ENCODE data around the gene DDIT4. TPM values are rescaled to one million over a fixed set of nuclear protein-coding genes. Genes with fewer than 3 reads are reported as not detected.
"Not testable (repeated sequence)": the region's sequence is repeated elsewhere in the genome, so short reads cannot be mapped to it uniquely, and the experiment has no call there.

DDIT4 gene
- total RNA-seq, 1 donor from 2014 or later, result 36.9 TPM

DNA sequence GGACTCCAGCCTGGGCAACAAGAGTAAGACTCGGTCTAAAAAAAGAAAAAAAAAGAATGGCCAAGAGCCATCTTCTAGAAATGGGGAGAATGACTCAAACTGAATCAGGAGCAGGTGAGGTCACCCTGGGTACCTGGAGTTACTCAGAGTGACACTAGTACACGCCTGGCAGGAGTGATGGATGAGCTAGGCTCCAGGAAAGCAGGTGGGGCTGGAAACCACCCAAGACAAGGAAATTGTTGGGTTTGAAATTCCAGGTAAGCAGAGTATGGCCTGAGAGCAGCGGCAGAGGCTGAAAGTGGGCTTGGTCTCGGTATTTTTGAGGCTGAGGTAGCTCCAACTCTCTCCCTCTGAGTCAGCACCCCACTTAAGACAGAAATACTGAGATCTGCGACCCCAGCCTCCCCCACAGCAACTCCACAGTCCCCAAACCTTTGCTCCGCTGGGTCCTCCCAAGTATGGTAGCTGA is 18.5 kb downstream of the DDIT4 start:
- Mint-ChIP-seq H3K36me3 (ENCODE audit: insufficient read depth) (no peaks in the 10 kb centered on the region), H3K4me1 (ENCODE audit: low read depth) (peaks cover 7% of the 10 kb centered on the region), H3K9me3 (ENCODE audit: low read depth) (no peaks in the 10 kb centered on the region), H3K27ac (peak overlapping the region; percentile 75), H3K4me3 (ENCODE audit: low read depth) (no peak overlapping the region), H3K27me3 (peaks cover 3% of the 10 kb centered on the region)
- TF ChIP-seq, protein P1, sequence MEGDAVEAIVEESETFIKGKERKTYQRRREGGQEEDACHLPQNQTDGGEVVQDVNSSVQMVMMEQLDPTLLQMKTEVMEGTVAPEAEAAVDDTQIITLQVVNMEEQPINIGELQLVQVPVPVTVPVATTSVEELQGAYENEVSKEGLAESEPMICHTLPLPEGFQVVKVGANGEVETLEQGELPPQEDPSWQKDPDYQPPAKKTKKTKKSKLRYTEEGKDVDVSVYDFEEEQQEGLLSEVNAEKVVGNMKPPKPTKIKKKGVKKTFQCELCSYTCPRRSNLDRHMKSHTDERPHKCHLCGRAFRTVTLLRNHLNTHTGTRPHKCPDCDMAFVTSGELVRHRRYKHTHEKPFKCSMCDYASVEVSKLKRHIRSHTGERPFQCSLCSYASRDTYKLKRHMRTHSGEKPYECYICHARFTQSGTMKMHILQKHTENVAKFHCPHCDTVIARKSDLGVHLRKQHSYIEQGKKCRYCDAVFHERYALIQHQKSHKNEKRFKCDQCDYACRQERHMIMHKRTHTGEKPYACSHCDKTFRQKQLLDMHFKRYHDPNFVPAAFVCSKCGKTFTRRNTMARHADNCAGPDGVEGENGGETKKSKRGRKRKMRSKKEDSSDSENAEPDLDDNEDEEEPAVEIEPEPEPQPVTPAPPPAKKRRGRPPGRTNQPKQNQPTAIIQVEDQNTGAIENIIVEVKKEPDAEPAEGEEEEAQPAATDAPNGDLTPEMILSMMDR (IDR thresholded peaks at IDR 0.05; ENCODE audit: unreplicated experiment), result no peak
- DNase-seq (ENCODE audit: low spot score, unreplicated experiment), result no peak

DNA sequence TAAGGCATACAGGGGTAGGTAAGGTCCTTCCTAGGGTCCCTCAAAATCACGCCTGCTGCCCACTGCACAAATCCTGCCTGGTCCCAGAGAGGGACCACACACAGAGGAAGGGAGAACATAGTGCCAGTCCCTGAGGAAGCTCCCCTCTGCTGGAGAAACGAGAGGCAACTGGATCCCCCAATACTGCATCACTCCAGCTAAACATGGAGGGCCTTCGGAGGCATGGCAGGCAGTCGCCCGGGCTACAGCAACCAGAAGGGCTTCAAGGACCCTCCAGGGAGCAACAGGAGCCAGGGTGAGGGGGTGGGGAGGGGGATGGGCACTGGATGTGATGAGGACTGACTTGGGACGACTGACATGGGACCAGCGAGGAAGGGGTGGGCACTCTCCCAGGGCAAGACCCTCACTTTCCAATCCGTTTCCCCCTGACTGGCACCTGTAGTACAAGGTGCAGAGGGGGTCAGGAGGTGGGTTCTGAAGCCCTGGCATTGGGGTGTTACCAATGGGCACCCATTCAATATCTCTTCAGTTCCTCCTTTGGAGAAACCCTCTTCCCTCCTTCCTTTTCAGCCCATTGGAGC is 21.7 kb downstream of the DDIT4 start:
- Mint-ChIP-seq H3K27me3 (peaks cover 3% of the 10 kb centered on the region), H3K27ac (no peak overlapping the region), H3K9me3 (ENCODE audit: low read depth) (no peaks in the 10 kb centered on the region), H3K4me1 (ENCODE audit: low read depth) (peaks cover 10% of the 10 kb centered on the region), H3K4me3 (ENCODE audit: low read depth) (peak overlapping the region; percentile 55), H3K36me3 (ENCODE audit: insufficient read depth) (no peaks in the 10 kb centered on the region)
- TF ChIP-seq, protein P1 (IDR thresholded peaks at IDR 0.05; ENCODE audit: unreplicated experiment), result no peak
- DNase-seq (ENCODE audit: low spot score, unreplicated experiment), result no peak

DNA sequence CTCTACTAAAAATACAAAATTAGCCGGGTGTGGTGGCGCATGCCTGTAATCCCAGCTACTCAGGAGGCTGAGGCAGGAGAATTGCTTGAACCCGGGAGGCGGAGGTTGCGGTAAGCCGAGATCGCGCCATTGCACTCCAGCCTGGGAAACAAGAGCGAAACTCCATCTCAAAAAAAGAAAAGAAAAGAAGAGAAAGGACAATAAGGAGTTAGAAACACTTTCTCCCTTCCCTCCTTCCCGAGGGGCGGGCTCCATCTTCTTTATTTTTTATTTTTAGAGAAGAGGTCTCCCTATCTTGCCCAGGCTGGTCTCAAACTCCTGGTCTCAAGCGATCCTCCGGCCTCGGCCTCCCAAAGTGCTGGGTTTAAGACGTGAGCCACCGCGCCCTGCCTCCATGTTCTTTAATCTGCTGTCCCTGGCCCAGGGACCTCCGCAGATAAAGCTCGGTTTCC is 23.1 kb downstream of the DDIT4 start:
- H3K9me3 Mint-ChIP-seq (ENCODE audit: low read depth); DNase-seq (ENCODE audit: low spot score, unreplicated experiment); H3K36me3 Mint-ChIP-seq (ENCODE audit: insufficient read depth); H3K27me3 Mint-ChIP-seq; H3K4me1 Mint-ChIP-seq (ENCODE audit: low read depth); H3K27ac Mint-ChIP-seq: not testable (repeated sequence)
- H3K4me3 Mint-ChIP-seq (ENCODE audit: low read depth), result peak overlapping the region; percentile 74

DNA sequence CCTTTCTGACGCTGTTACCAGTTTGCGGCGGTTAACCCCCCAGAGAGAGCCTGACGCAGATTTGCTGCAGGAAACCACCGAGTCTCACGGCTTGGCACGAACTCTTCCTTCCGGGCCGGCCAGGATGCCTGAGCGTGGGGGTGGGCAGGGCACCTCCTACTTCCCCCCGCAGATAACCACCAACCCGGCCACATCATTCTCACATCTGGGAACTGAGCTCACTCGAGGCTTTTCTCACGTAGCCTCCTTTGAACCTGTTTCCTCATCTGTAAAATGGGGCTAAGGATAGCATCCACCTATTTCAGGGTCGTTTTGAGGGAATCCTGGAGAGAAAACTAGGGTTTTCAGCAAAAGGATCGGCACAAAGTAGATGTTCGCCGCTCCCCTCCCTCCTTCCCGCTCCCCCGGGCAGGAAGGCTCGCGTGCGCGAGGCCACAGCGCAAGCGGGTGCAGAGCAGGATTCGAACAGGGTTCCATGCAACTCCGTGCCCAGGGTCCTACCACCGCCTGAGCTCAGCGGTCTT is 23.6 kb downstream of the DDIT4 start:
- peaks cover 3% of the 10 kb centered on the region for H3K9me3 Mint-ChIP-seq (ENCODE audit: low read depth)
- peak overlapping the region; percentile 74 for H3K4me3 Mint-ChIP-seq (ENCODE audit: low read depth)
- peak overlapping the region; percentile 96 for H3K27ac Mint-ChIP-seq
- peaks cover 3% of the 10 kb centered on the region for H3K27me3 Mint-ChIP-seq
- TF ChIP-seq, protein P1 (IDR thresholded peaks at IDR 0.05; ENCODE audit: unreplicated experiment), result no peak
- H3K36me3 Mint-ChIP-seq (ENCODE audit: insufficient read depth), result no peaks in the 10 kb centered on the region
- H3K4me1 Mint-ChIP-seq (ENCODE audit: low read depth), result peaks cover 7% of the 10 kb centered on the region
- no peak for DNase-seq (ENCODE audit: low spot score, unreplicated experiment)

DNA sequence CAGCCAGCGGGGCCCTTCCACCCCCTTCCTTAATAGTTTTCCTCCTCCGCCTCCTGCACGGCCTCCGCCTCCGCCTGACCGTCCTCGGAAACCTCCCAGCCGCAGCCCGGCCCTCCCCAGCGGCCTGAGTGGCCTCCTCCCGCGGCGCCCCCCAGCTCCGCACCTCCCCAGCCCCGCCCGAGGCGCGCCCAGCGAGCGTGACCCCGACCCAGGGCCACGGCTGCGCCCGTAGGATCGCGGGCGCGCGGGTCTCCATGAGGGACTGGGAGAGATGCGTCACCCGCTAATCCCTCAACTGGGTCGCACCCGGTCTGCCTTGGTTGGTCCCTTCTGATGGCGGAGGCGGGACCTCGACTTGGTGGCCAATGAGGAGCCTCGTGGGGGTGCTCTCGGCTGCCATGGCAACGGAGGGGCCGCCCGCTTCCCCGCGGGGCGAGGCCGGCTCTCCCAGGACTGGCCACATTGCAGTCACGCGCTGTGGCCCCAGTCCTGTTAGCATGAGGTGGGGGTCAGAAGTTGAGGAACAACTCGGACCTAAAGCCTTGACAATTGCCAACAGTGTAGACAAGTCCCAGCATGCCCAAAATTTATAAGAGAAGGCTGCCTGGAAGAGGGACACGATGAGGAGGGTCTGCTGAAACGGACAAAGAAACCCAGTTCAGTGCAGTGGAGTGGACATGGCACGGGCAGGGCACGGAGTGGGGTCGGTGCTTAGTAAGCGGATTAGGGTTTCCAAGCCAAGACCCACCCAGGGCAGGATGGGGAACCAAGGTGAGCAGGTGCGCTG is 24.3 kb downstream of the DDIT4 start:
- Mint-ChIP-seq H3K36me3 (ENCODE audit: insufficient read depth) (no peaks in the 10 kb centered on the region), H3K27me3 (peaks cover 3% of the 10 kb centered on the region), H3K4me1 (ENCODE audit: low read depth) (peaks cover 3% of the 10 kb centered on the region), H3K9me3 (ENCODE audit: low read depth) (peaks cover 3% of the 10 kb centered on the region), H3K27ac (peak overlapping the region; percentile 96), H3K4me3 (ENCODE audit: low read depth) (peak overlapping the region; percentile 74)
- peak; percentile 93 for DNase-seq (ENCODE audit: low spot score, unreplicated experiment)
- TF ChIP-seq, protein P1 (IDR thresholded peaks at IDR 0.05; ENCODE audit: unreplicated experiment), result no peak

All from progenitor cell of endocrine pancreas (in vitro differentiated cells).